Lower lobe of right lung (tissue), 2 donors: ENCODE results near the gene NHS. TPM values are rescaled to one million over a fixed set of nuclear protein-coding genes. Genes with fewer than 3 reads are reported as not detected.

Experiments used
- ATAC-seq, 2 donors: fragments of 200-7000 bp; cut with Tn5 transposase; one replicate each; pipeline ENCODE4 v1.9.1; 2020 to 2022; ENCODE audit warnings: mild to moderate bottlenecking in 2 of 2, moderate library complexity in 2 of 2
- DNase-seq: peaks from one replicate; pipeline ENCODE4 v3.0.0-alpha.2; 2020
- H3K27ac ChIP-seq: fragments of 200-600 bp; one replicate; pipeline ENCODE4 v1.8.0; 2022
- H3K27me3 ChIP-seq: fragments of 200-600 bp; one replicate; pipeline ENCODE4 v1.8.0; 2022; ENCODE audit warnings: low read depth
- H3K36me3 ChIP-seq: fragments of 200-600 bp; one replicate; pipeline ENCODE4 v1.8.0; 2022; ENCODE audit warnings: mild to moderate bottlenecking
- H3K4me1 ChIP-seq: fragments of 200-600 bp; one replicate; pipeline ENCODE4 v1.8.0; 2022
- H3K4me3 ChIP-seq: fragments of 200-600 bp; one replicate; pipeline ENCODE4 v1.8.0; 2022; ENCODE audit warnings: mild to moderate bottlenecking
- H3K9me3 ChIP-seq: fragments of 200-600 bp; one replicate; pipeline ENCODE4 v1.8.0; 2022
- CTCF ChIP-seq: fragments of 200-600 bp; IDR thresholded peaks from one replicate; pipeline ENCODE4 v1.8.0; 2022; ENCODE audit warnings: antibody characterized with exemption, mild to moderate bottlenecking
- intact Hi-C: fragments of 100-400 bp; cut with DNase I; formaldehyde crosslinking; loops from one replicate; pipeline ENCODE4 v1.11.0; 2022
- total RNA-seq: library from RNA; stranded (reverse); fragmentation: NEBNext Ultra II Directional; extraction: Animal tissue kit (Norgen Biotek cat#: 25700); gene quantifications from one replicate; pipeline ENCODE4 v1.2.1, GENCODE V29; 2021
- donor health status: DM: no; HTN: yes; CAD: no; lungs with severe emphysema.

Gene NHS
- total RNA-seq, 1 donor from 2014 or later = 2.7 TPM

GRCh38 chrX:17474892-17475291 lies 99.9 kb downstream of the NHS start:
- Histone ChIP-seq H3K36me3 (no peaks in the 10 kb centered on the region), H3K27me3 (no peaks in the 10 kb centered on the region), H3K4me1 (no peaks in the 10 kb centered on the region), H3K4me3 (no peak overlapping the region), H3K9me3 (no peaks in the 10 kb centered on the region), H3K27ac (no peak overlapping the region)
- no peak for ATAC-seq
- intact Hi-C loops = no loop called here
- no peak for TF ChIP-seq CTCF
- no peak for DNase-seq

GRCh38 chrX:17475449-17476217 lies 100.6 kb downstream of the NHS start:
- no peaks in the 10 kb centered on the region for H3K27me3 ChIP-seq
- TF ChIP-seq CTCF = no peak
- no peak overlapping the region for H3K4me3 ChIP-seq
- intact Hi-C loops = no loop called here
- ATAC-seq (no peak), DNase-seq (no peak)
- no peaks in the 10 kb centered on the region for H3K36me3 ChIP-seq
- no peak overlapping the region for H3K27ac ChIP-seq
- H3K4me1 ChIP-seq = no peaks in the 10 kb centered on the region
- H3K9me3 ChIP-seq = no peaks in the 10 kb centered on the region

GRCh38 chrX:17476411-17476810 lies 101.4 kb downstream of the NHS start:
- ATAC-seq (no peak), DNase-seq (no peak)
- no peak overlapping the region for H3K4me3 ChIP-seq
- no peaks in the 10 kb centered on the region for H3K36me3 ChIP-seq
- no peaks in the 10 kb centered on the region for H3K27me3 ChIP-seq
- H3K27ac ChIP-seq = no peak overlapping the region
- H3K9me3 ChIP-seq = no peaks in the 10 kb centered on the region
- no peak for TF ChIP-seq CTCF
- intact Hi-C loops = no loop called here
- H3K4me1 ChIP-seq = no peaks in the 10 kb centered on the region

GRCh38 chrX:17481086-17481485 lies 106.1 kb downstream of the NHS start:
- intact Hi-C loops = no loop called here
- DNase-seq (no peak), ATAC-seq (no peak)
- Histone ChIP-seq H3K4me1 (no peaks in the 10 kb centered on the region), H3K27ac (no peak overlapping the region), H3K4me3 (no peak overlapping the region), H3K36me3 (no peaks in the 10 kb centered on the region), H3K9me3 (no peaks in the 10 kb centered on the region), H3K27me3 (no peaks in the 10 kb centered on the region)
- no peak for TF ChIP-seq CTCF

- no peak overlapping the region for H3K27ac ChIP-seq
- DNase-seq (no peak), ATAC-seq (no peak)
- no peak overlapping the region for H3K4me3 ChIP-seq
- intact Hi-C loops = no loop called here
- no peak for TF ChIP-seq CTCF
- no peaks in the 10 kb centered on the region for H3K4me1 ChIP-seq
- no peaks in the 10 kb centered on the region for H3K27me3 ChIP-seq
- H3K9me3 ChIP-seq = no peaks in the 10 kb centered on the region
- no peaks in the 10 kb centered on the region for H3K36me3 ChIP-seq
These were observed 109.6 kb downstream of the NHS start for GRCh38 chrX:17484592-17484991.
